ENCODE data around the gene OR52E2.

The OR52E2 gene

GRCh38 chr11:5011254-5011653, 48.2 kb downstream of the OR52E2 start:
- Histone ChIP-seq H3K4me3 (ENCODE audit: low read depth, low read length) (no peak overlapping the region), H3K9me3 (ENCODE audit: severe bottlenecking) (no peaks in the 10 kb centered on the region), H3K27me3 (ENCODE audit: insufficient read depth, low read depth, severe bottlenecking) (peaks cover 60% of the 10 kb centered on the region), H3K36me3 (no peaks in the 10 kb centered on the region), H3K27ac (no peak overlapping the region)
- DNase-seq: no peak
- no peak for TF ChIP-seq CTCF (IDR thresholded peaks at IDR 0.05; ENCODE audit: low read depth, low read length)

Data from WERI-Rb-1 (cell line).